Activated naive CD8-positive, alpha-beta T cell treated with anti-CD3 and anti-CD28 coated beads for 36 hours (primary cell): Measurements from ENCODE around the gene KCNQ1. TPM values are rescaled to one million over a fixed set of nuclear protein-coding genes. Genes with fewer than 3 reads are reported as not detected.

Experiments used
- DNase-seq: peaks from one replicate; pipeline ENCODE4 v3.0.0; 2021
- H3K27ac Mint-ChIP-seq: one replicate; pipeline ENCODE4 v1.8.0; 2022; ENCODE audit warnings: mild to moderate bottlenecking, moderate library complexity, mixed read lengths
- H3K27me3 Mint-ChIP-seq: one replicate; pipeline ENCODE4 v1.8.0; 2022; ENCODE audit warnings: mild to moderate bottlenecking, mixed read lengths
- H3K36me3 Mint-ChIP-seq: one replicate; pipeline ENCODE4 v1.8.0; 2021; ENCODE audit warnings: mild to moderate bottlenecking, mixed read lengths
- H3K4me1 Mint-ChIP-seq: one replicate; pipeline ENCODE4 v1.8.0; 2021; ENCODE audit warnings: mixed read lengths
- H3K4me3 Mint-ChIP-seq: one replicate; pipeline ENCODE4 v1.8.0; 2022; ENCODE audit warnings: mild to moderate bottlenecking, moderate library complexity, mixed read lengths
- H3K9me3 Mint-ChIP-seq: one replicate; pipeline ENCODE4 v1.8.0; 2022; ENCODE audit warnings: mixed read lengths
- total RNA-seq, 2 experiments: library from RNA; stranded (reverse); gene quantifications; one replicate each; pipeline ENCODE4 v1.2.3, GENCODE V29; 2021

Gene KCNQ1
- total RNA-seq, 2 experiments from 2014 or later, result 6.7 to 9.6 TPM

DNA sequence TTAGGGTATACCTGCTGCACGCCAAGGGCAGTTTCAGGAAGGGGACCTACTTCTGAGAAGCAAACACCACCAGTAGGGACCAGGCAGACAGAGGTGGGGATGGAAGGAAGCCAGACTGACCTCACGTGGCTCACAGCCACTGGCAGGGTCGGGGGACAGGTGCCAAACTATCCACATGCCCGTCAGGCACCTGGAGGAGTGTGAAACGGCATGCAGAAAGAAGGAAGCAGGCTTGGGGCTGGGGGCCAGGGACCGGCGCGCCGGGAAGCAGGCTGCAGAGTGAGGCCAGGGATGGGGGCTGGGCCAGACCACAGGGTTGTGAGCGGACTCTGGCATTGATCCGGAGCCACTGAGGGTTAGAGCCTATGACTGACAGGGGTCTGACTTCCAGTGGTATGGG is 393.3 kb downstream of the KCNQ1 start:
- Mint-ChIP-seq H3K4me1 (no peaks in the 10 kb centered on the region), H3K9me3 (no peaks in the 10 kb centered on the region), H3K36me3 (no peaks in the 10 kb centered on the region), H3K27ac (no peak overlapping the region), H3K27me3 (no peaks in the 10 kb centered on the region), H3K4me3 (no peak overlapping the region)
- no peak for DNase-seq

DNA sequence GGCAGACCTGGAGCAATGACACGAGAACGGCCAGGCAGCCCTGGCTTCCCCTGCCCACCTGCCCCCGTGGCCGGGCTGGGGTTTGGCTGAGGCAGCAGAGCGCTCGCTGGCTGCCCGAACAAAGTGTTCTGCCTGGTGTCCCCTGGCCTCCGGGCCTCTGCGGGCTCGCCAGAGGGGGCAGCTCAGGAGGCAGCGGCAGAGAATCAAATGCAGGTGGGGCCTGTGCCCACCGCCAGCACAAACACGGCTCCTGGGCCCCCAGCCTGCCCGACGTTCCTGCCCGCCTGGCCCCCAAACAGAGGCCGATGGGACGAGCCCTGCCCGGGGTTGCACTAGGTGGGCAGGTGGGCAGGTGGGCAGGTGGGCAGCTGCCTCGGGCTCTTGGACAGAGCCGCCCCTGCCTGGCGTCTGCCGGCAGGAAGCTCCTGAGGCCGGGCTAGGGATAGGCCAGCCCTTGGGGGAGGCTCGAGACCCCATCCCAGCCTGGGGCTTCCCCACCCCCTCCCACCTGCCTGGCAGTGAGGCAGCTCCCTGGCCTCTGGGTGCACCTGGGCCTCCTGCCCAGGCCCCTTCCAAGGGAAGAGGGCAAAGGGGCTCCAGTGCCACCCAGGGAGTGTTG is 394.0 kb downstream of the KCNQ1 start:
- H3K27ac Mint-ChIP-seq, result no peak overlapping the region
- H3K4me3 Mint-ChIP-seq, result no peak overlapping the region
- H3K9me3 Mint-ChIP-seq, result no peaks in the 10 kb centered on the region
- H3K36me3 Mint-ChIP-seq, result no peaks in the 10 kb centered on the region
- no peaks in the 10 kb centered on the region for H3K27me3 Mint-ChIP-seq
- peaks cover 3% of the 10 kb centered on the region for H3K4me1 Mint-ChIP-seq
- DNase-seq, result no peak

DNA sequence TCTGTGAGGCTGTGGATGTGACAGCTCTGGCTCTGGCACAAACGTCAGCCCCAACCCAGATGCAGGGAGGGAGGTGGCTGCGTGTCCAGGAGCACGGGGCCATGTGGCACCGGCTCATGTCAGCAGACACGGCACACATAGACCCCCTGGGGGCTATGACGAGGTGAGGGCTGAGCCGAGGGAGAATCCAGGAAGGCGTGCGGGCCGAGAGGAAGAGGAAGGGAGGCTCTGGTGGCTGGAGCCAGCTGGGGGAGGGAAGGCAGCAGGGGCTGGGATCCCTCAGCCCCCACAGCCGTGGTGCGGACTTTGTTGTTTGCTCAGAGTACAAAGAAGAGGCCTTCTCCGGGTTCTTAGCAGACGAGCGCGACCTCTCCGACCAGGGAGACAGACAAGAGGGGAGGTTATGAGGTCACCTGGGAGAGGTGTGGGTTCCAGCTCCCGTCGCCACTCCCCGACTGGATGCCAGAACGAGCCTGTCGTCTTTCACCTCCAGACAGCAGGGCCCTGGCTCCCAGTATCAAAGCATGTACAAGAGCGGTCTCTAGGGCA is 394.7 kb downstream of the KCNQ1 start:
- Mint-ChIP-seq H3K4me3 (no peak overlapping the region), H3K9me3 (no peaks in the 10 kb centered on the region), H3K36me3 (no peaks in the 10 kb centered on the region), H3K4me1 (peaks cover 3% of the 10 kb centered on the region), H3K27ac (no peak overlapping the region), H3K27me3 (no peaks in the 10 kb centered on the region)
- DNase-seq, result no peak

DNA sequence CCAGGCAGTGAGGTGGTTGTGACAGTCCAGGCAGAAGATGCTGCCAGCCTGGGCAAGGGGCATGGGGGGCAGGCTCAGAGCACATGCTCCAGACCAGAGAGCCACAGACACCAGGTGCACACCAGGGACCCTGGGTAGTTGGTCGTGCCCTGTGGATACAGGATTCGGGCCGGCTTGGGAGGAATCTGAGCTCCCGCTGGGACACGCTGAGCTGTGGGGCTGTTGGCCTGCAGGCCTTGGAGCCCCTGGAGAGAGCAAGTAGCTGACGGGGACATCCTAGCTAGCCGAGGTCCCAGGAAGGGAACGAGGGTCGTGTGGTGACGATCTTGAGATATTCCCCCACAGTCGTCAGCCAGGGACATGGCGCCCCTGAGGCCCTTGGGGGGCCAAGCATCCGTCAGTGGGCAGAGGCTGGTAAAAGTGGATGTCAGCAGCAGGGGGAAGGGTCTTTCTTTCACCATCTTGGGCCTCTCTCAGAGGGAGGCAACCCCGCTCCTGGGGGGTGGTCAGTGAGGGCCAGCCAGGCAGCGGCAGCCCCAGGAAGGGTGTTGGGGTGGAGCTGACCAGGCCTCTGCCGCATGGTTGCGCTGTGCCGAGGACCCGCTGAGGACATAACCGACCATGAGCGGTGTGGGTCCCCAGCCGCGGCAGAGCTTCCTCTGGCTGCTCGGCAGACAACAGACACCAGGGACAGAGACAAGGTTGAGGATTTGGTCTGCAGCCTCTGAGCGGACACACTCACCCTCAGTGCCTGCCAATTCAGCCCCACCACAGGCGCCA is 396.8 kb downstream of the KCNQ1 start:
- peaks cover 3% of the 10 kb centered on the region for H3K4me1 Mint-ChIP-seq
- H3K9me3 Mint-ChIP-seq, result no peaks in the 10 kb centered on the region
- H3K4me3 Mint-ChIP-seq, result no peak overlapping the region
- H3K27ac Mint-ChIP-seq, result no peak overlapping the region
- no peaks in the 10 kb centered on the region for H3K36me3 Mint-ChIP-seq
- no peaks in the 10 kb centered on the region for H3K27me3 Mint-ChIP-seq
- no peak for DNase-seq

DNA sequence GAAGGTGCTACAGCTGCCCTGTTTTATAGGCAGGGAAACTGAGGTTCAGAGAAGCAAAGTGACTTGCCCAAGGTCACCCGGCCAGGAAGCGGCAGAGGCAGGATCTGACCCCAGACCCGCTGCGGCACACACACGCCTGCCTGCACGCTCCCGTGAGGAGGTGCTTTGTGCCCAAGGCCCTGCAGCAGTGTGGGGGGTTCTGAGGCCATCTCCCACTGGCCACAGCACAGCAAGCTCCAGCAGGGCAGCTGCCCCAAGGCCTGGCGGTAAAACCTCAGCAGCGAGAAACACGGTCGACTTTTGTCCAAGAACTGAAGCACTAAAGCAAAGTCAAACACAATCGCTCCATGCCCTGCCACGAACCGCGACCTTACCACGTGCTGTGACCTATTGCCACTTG is 398.1 kb downstream of the KCNQ1 start:
- no peak for DNase-seq
- peaks cover 3% of the 10 kb centered on the region for H3K4me1 Mint-ChIP-seq
- no peak overlapping the region for H3K4me3 Mint-ChIP-seq
- no peak overlapping the region for H3K27ac Mint-ChIP-seq
- H3K36me3 Mint-ChIP-seq, result no peaks in the 10 kb centered on the region
- no peaks in the 10 kb centered on the region for H3K27me3 Mint-ChIP-seq
- no peaks in the 10 kb centered on the region for H3K9me3 Mint-ChIP-seq

DNA sequence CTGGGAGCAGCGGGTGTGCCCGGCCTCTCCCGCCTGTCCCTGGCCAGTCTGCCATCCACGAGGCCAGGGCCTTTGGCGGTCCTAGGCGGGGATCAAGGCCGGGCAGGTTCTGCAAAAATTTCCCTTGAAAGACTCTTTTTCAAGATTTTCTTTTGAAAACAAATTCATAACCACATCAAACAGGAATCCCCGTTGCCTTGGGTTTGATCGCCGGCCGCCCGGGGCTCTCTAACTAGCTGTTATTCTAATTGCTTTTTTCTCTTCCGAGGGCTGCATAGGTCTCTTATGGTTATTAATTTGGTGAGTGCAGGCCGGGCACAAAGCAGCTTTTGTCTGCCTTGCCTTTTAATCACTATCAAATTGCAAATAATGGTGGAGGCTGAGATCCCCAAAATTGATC is 398.7 kb downstream of the KCNQ1 start:
- Mint-ChIP-seq H3K4me3 (no peak overlapping the region), H3K36me3 (no peaks in the 10 kb centered on the region), H3K27ac (no peak overlapping the region), H3K27me3 (no peaks in the 10 kb centered on the region), H3K4me1 (peaks cover 3% of the 10 kb centered on the region), H3K9me3 (no peaks in the 10 kb centered on the region)
- DNase-seq, result no peak

DNA sequence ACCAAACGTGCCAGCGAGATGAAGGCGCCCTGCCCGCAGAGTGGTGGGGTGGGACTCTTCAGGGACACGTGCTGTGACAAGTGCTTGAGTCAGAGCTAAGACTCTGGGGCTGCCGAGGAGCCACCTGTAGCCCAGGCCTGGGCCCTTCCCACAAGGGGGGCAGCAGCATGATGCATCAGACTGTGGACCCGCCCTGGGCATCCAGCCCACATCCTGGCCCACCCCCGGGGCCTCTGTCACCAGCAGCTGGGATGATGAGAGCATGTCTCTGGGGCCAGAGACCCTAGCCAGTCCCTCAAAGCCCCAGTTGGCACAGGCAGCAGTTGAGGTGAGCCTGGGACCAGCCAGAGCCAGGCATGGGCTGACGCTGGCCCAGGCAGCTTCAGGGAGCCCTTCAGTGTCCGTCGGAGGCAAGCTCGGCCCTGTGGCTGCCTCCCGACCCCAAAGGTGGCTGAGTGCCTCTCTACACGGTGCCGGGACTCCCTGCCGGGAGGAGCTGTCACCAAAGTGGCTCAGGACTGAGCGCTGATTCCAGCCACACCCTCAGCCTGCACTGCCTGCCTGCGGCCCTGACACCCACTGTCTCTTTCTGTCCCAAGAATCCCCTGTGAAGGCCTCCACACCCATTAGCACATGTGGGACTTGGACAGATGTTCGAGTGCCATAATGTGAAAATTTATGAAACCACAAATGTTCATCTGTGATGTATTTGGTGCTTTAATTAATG is 399.5 kb downstream of the KCNQ1 start:
- no peak overlapping the region for H3K27ac Mint-ChIP-seq
- H3K36me3 Mint-ChIP-seq, result no peaks in the 10 kb centered on the region
- DNase-seq, result peak; percentile 12
- H3K4me3 Mint-ChIP-seq, result no peak overlapping the region
- no peaks in the 10 kb centered on the region for H3K9me3 Mint-ChIP-seq
- H3K27me3 Mint-ChIP-seq, result no peaks in the 10 kb centered on the region
- peaks cover 3% of the 10 kb centered on the region for H3K4me1 Mint-ChIP-seq

DNA sequence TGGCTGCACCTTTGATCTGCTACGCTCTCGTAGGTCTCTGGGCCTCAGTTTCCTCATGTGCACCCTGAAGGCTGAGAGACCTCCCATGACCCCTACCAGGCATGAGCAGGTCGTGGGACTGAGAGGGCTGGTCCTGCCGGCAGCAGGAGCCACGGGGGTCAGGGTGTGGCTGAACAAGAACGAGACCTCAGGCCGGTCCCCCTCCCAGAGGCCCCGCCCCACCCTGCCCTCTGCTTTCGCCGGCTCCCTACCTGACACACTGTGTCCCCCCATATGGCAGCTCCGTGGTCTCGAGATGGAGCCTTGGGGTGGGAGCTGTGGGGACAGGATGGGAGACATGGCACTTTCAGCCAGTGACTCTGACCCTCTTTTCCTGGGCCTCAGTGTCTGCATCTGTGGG is 400.2 kb downstream of the KCNQ1 start:
- Mint-ChIP-seq H3K36me3 (no peaks in the 10 kb centered on the region), H3K9me3 (no peaks in the 10 kb centered on the region), H3K4me1 (peaks cover 3% of the 10 kb centered on the region), H3K27me3 (no peaks in the 10 kb centered on the region), H3K27ac (no peak overlapping the region), H3K4me3 (no peak overlapping the region)
- DNase-seq, result no peak

DNA sequence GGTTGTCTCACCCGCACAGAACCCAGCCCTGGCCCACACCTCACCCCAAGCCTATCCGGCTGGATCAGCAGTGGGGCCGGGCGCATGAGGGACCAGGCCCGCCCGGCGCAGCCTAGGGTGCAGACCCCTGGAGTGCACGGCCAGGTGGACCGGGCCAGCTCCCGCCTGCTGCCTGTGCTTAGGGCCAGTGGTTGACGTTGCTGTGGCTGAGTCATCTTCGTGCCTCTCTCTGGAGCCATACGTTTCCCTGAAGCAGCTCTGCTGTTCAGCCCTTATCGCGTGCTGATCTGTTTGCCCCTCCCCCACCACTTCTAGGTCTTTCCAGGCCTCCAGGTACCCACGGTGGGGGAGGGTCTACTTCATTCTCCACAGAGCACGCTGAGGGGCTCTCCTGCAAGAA is 401.2 kb downstream of the KCNQ1 start:
- no peak for DNase-seq
- Mint-ChIP-seq H3K4me3 (no peak overlapping the region), H3K9me3 (no peaks in the 10 kb centered on the region)

DNA sequence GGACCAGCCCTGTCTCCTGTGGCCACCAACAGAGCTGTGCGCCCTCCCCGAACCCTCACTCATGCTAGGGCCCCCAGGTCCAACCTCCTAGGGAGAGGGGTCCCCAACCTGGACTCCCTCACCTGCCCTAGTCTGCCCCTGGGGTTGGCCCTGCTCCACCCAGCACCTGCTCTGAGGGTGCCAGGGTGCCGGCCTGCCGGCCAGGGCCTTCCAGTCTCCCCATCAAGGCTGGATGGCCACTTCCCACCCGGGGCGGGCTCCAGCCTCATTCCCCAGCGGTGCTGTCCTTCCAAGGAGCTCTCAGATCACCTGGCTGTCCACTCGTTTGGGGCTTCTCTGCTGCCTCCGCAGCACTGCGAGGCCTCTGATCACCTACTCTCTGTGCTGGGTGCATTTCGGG is 401.7 kb downstream of the KCNQ1 start:
- H3K4me3 Mint-ChIP-seq, result no peak overlapping the region
- no peaks in the 10 kb centered on the region for H3K27me3 Mint-ChIP-seq
- no peaks in the 10 kb centered on the region for H3K9me3 Mint-ChIP-seq
- DNase-seq, result no peak
- no peak overlapping the region for H3K27ac Mint-ChIP-seq
- H3K36me3 Mint-ChIP-seq, result no peaks in the 10 kb centered on the region
- H3K4me1 Mint-ChIP-seq, result peaks cover 3% of the 10 kb centered on the region

More for the DNA sequence above, 401.2 kb downstream of the KCNQ1 start:
- Mint-ChIP-seq H3K36me3 (no peaks in the 10 kb centered on the region), H3K27ac (no peak overlapping the region), H3K27me3 (no peaks in the 10 kb centered on the region), H3K4me1 (peaks cover 3% of the 10 kb centered on the region)

DNA sequence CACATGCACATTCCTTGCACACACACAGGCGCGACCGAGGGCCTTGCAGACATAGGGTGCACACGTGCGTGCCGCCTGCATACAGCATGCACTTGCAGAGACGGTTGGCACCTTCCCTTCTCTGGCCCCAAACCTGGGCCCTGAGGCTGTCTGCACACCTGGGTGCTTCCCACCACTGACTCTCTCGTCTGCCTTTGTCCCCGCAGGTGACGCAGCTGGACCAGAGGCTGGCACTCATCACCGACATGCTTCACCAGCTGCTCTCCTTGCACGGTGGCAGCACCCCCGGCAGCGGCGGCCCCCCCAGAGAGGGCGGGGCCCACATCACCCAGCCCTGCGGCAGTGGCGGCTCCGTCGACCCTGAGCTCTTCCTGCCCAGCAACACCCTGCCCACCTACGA is 402.8 kb downstream of the KCNQ1 start:
- no peak for DNase-seq
- peaks cover 3% of the 10 kb centered on the region for H3K4me1 Mint-ChIP-seq
- no peaks in the 10 kb centered on the region for H3K27me3 Mint-ChIP-seq
- H3K36me3 Mint-ChIP-seq, result no peaks in the 10 kb centered on the region
- H3K9me3 Mint-ChIP-seq, result no peaks in the 10 kb centered on the region
- H3K4me3 Mint-ChIP-seq, result no peak overlapping the region
- no peak overlapping the region for H3K27ac Mint-ChIP-seq

DNA sequence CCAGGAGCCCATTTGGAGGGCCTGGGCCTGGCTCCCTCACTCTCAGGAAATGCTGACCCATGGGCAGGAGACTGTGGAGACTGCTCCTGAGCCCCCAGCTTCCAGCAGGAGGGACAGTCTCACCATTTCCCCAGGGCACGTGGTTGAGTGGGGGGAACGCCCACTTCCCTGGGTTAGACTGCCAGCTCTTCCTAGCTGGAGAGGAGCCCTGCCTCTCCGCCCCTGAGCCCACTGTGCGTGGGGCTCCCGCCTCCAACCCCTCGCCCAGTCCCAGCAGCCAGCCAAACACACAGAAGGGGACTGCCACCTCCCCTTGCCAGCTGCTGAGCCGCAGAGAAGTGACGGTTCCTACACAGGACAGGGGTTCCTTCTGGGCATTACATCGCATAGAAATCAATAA is 403.7 kb downstream of the KCNQ1 start:
- H3K36me3 Mint-ChIP-seq, result no peaks in the 10 kb centered on the region
- H3K4me1 Mint-ChIP-seq, result peaks cover 2% of the 10 kb centered on the region
- H3K4me3 Mint-ChIP-seq, result no peak overlapping the region
- no peaks in the 10 kb centered on the region for H3K27me3 Mint-ChIP-seq
- H3K27ac Mint-ChIP-seq, result no peak overlapping the region
- no peak for DNase-seq
- H3K9me3 Mint-ChIP-seq, result no peaks in the 10 kb centered on the region

DNA sequence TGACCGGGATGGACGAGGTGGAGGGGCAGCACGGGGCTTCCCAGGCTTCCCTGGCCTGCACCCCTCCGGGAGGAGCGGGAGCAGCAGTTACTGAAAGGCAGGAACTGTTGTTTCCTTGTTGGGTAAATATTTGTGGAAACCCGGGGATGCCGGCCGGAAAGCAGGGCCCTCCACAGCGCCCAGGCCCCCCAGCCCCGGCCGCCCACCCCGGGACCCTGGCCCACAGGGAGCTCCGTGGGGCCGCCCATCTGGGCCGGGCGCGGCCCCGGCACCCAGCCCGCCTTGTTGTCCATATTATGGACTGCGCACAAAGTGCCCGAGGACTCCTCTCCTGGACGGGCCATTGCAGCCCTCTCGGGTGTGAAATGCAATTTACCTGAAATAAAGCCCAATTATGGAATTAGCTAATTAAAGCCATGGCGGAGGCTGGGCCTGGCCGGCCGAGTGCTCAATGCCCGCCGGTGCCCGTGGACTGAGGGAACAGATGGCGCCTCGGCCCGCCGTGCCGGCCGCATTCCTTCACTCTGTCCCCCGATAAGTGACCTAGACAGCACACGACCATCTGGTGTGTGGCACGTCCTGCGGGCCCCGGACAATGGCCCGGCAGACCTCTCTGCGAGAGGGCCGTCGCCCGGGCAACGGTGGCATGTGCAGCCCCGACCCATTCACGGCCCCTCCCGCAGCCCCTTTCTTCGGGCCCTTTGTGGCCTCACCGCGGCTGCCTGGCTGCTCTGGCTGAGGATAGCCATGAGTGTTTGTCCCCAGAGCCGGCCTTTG is 405.4 kb downstream of the KCNQ1 start:
- Mint-ChIP-seq H3K4me3 (no peak overlapping the region), H3K27me3 (no peaks in the 10 kb centered on the region), H3K4me1 (no peaks in the 10 kb centered on the region), H3K36me3 (no peaks in the 10 kb centered on the region), H3K9me3 (no peaks in the 10 kb centered on the region), H3K27ac (no peak overlapping the region)
- no peak for DNase-seq

DNA sequence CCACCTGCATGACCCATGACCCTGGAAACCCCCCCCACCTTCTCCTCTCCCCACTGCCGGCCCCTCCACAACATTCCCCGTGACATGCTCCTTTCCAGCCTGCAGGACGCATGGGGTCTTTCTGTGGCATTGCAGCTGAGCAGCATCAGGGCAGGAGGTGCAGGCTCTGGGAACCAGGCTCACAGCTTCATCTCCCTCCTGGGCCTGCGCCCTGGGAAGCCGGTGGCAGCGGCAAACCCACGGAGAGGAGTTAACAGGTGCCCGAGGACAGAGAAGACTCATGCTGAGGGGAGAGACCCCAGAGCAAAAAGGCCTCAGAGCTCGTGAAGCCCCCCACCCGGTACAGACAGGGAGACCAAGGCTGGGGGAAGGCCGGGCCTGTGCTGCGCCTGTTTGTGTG is 408.6 kb downstream of the KCNQ1 start:
- no peaks in the 10 kb centered on the region for H3K27me3 Mint-ChIP-seq
- H3K27ac Mint-ChIP-seq, result no peak overlapping the region
- H3K4me1 Mint-ChIP-seq, result no peaks in the 10 kb centered on the region
- H3K36me3 Mint-ChIP-seq, result no peaks in the 10 kb centered on the region
- H3K4me3 Mint-ChIP-seq, result no peak overlapping the region
- H3K9me3 Mint-ChIP-seq, result no peaks in the 10 kb centered on the region
- no peak for DNase-seq
